ENCODE results near the gene RGS18.
"Not testable (repeated sequence)": the region's sequence is repeated elsewhere in the genome, so short reads cannot be mapped to it uniquely, and the experiment has no call there.

Gene RGS18, protein sequence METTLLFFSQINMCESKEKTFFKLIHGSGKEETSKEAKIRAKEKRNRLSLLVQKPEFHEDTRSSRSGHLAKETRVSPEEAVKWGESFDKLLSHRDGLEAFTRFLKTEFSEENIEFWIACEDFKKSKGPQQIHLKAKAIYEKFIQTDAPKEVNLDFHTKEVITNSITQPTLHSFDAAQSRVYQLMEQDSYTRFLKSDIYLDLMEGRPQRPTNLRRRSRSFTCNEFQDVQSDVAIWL

DNA sequence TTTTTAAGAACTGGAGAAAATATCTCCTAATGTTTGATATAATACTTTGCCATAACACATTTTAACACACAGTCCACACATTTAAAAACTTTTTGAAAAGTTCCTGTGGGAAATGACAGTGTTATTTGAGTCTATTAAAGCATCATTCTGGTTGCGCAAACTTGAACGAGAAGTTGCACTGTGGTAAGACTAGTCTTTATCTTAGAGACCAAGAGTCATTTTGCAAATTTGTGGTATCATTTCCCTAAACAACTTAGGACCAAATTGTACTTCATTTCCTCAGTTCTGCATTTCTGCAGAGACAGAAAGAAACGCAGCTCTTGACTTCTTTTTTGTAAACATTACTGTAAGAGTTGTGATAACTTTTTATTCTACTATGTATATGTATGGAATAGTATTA, at the start of gene RGS18:
TSS of gene RGS18 (plus strand) at position 282 of the 400 bp plus-strand sequence. CDS start 176 bp downstream, outside the sequence.
- DNase-seq (ENCODE audit: low spot score) = no peak

DNA sequence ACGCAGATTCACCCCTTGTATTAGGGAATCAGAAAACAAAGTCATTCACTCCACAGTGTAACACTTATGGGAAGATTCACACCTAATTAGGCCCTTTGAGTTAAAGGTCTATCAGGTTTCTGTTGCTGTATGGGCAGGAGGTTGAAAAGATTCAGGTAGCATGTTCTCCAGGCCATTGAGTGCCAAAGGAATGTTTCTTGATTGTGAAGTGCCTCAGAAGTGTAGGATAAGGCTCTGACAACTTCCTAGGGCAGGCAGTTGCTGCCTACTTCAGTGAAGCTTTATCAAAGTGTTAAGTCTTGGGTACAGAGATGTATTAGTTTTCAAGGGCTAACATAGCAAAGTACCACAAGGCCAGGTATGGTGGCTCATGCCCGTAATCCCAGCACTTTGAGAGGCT, 48.7 kb upstream of the RGS18 start:
- DNase-seq (ENCODE audit: low spot score) = no peak

DNA sequence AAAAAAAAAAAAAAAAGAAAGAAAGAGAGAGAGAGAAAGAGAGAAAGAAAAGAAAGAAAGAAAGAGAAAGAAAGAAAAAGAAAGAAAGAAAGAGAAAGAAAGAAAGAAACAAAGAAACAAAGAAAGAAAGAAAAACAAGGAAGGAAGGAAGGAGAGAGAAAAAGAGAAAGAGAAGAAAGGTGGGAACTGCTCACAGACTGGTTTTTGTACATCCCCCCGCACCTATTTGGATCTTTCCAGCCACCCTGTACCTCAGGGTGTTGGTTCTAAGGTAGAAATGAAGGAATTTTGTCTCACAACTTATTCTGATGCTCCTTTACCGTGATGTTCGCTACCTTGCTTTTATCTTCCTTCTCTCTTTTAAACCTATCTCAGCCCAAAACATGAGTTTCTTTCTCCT, 43.3 kb upstream of the RGS18 start:
- no peak for DNase-seq (ENCODE audit: low spot score)

DNA sequence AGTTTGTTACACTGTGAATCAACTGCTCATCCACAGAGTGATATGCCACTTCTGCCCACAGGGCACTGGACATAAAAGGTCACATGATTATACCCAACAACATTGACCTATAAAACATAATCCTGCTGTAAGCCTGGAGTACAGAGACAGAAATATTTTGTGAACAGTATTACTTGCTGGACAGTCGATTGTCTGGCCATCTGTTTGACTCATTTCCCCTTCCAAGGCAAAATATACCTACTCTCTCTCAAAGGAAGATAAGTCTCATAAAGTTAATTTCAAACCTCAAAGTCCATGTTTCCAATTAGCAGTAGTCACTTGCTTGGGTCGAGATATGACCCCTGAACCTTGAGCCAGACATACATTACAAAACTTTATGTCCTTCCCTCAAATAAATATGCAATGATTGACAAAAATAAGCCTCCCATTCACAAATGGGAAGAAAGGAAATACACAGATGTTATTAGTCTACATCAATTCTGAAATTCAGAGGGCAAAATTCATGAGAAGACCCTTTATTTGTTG, 39.3 kb upstream of the RGS18 start:
- no peak for DNase-seq (ENCODE audit: low spot score)

DNA sequence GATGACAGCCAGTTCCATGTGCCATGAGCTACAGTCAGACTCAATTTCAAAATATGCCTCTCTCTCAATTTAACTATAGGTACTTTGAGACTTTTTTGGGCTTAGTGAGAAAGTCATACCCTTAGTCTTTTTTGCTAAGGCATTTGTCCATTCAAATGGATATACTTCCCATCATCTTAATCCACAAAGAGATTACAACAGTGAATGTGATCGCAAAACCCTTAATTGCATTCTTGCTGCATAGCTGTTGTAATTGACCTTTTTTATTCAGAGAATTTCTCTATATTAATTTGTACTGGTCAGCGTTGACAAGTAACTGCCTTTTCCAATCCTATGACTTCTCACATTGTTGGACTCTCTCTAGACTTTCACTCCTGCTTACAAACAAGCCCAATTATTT, 38.6 kb upstream of the RGS18 start:
- no peak for DNase-seq (ENCODE audit: low spot score)

DNA sequence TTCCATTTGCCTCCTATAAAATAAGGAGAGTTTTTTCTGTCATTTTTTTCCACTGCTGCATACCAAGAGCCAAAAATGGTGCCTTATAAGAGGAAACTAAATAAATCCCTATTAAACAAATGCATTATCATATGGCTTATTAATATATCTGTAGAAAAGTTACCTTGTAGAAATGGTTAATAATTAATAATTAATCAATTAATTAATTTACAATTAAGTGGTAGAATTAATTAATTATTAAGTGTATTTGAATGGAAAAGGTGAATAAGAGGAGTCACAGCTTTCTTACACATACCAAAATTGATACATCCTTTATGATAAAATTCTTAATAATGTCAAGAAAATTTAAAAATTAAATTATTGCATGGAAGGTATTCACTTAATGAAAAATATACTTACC, 35.6 kb upstream of the RGS18 start:
- no peak for DNase-seq (ENCODE audit: low spot score)

DNA sequence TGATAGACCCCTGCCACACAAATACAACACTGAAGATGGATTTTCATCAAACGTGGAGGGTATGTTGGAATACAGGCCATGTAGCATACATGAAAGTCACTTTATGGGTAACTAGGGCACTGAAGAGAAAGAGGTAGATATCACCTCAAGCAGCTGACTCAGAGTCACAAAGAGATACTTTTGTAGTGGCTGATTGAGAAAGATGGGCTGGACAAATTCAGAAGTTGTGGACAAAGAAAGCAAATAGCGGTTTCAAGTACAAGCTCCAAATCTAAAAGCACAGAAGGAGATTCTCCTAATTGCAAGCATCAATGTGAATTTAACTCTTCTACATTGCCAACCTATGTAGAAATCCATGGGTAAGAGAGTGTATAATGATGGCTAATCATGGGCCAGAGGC, 35.0 kb upstream of the RGS18 start:
- DNase-seq (ENCODE audit: low spot score) = no peak

DNA sequence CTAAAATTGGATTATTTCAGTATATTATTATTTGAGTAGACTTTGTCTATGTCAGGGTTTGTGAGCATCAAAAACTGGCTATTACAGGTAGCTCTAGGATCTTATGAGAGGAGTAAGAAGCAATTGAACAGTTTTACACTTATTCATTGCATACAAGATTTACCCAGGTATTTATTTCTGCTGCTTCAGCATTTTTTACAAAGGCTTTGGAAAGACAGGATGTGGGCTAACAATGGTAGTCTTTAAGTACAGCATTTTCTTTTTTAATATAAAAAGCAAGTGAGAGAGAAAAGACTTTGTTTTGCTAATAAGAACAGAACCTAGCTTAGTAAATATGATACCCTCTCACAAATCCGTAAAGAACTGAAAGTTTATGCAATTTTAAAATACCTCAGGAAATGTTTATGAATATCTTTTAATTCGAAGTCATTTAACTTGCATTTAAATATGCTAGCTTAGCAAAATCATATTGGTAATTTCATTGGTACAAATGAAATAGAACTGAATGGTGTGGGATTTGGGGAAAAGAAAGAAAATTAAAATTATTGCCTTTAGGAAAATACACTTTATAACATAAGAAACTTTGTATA, 32.1 kb upstream of the RGS18 start:
- DNase-seq (ENCODE audit: low spot score) = no peak

DNA sequence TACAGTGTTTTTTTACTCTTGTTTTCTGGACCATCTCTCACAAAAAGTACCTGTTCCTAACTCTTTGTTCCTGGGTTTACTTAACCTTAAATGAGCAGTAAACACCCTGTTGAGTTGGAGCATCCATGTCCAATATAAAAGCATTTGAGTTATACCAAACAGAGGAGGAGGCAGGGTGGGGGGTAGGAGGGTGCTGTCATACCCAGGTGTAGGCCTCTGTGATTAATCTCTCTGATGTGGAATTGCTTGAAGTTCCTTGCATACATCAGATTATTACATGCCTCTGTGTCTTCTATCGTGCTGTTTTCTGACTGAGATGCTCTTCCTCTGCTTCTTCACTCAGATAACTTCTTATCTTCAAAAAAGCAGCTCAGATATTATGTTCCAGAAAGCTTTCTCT, 28.1 kb upstream of the RGS18 start:
- DNase-seq (ENCODE audit: low spot score) = no peak

DNA sequence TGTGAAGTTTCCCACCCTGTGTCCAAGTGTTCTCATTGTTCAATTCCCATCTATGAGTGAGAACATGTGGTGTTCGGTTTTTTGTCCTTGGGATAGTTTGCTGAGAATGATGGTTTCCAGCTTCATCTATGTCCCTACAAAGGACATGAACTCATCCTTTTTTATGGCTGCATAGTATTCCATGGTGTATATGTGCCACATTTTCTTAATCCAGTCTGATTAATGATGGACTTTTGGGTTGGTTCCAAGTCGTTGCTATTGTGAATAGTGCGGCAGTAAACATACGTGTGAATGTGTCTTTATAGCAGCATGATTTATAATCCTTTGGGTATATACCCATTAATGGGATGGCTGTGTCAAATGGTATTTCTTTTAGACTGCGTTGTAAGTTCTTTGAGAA, 27.4 kb upstream of the RGS18 start:
- DNase-seq (ENCODE audit: low spot score) = not testable (repeated sequence)

DNA sequence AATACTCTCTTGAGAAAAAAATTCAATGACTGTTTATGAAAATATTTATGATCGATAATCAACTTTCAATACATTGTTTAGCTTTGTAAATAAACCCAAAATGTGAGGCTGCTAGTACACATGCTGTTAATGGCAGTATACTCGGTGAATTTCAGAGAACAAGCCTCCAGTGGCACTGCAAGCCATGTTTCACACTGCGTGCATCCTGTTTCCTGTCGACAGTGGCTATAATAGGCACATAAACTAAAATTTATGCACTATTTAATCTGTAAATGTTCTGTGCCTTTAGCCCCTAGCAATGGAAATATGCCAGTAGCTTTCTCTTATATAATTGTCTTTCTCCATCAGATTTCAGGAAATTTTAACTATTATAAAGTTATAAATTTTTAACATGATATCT, 26.3 kb upstream of the RGS18 start:
- no peak for DNase-seq (ENCODE audit: low spot score)

DNA sequence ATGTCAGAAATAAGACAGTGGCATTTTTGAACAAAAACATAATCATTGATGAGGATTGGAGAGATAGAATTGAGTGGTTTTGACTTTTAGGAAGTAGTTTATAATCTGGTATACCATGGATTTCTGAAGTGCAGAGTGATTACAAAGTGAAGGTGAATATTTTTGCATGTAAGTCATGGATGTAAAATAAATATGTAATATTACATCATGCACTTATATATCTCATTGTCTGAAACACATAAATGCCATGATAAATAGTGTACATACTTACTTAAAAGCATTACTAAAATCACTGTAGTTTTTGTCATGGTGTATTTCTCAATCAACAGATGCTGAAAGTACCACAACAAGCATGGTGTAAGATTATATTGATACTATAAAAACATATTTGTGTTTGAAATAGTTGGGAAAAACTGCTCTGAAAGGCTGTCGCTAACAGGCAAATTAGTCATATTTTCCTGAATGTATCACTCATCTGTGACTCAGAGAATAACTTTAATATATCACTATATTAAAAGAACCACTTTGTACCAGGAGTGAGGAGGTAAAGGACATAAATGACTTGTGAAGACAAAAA, 24.8 kb upstream of the RGS18 start:
- no peak for DNase-seq (ENCODE audit: low spot score)

DNA sequence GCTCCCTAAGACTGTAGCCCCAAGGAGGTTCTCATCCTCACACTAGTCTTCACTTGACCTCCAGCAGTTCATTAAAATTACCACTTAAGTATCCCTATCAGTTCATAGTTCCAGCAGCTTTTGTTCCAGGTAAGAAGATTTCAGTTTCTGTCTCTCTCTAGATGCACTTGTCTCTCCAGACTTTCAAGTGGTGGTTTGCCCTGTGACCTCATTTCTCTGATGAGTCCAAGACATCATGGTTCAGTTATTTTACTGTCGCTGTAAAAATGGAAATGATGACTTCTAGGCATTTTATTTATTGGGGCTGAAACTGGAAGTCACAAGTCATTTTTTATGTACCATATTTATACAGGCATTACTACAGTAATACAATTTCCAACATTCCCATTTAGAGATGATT, 17.9 kb upstream of the RGS18 start:
- no peak for DNase-seq (ENCODE audit: low spot score)

DNA sequence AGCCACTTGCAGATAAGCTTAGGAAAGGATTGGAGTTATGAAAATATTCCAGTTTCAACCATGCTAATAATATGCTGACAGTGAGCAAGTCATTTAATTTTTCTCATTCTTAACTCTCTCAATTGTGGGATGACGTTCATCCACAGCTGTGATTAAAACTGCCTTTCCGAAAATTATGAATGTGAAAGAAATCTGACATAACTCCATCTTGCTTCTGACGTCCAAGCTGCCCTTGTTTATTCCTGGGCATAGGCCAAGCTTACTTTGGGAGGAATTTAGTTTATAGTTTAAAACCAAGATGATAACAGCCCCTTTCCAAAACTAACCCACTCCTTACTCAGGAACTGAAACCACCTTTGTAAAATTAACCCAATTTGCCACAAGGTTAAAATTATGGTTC, 11.0 kb upstream of the RGS18 start:
- no peak for DNase-seq (ENCODE audit: low spot score)

DNA sequence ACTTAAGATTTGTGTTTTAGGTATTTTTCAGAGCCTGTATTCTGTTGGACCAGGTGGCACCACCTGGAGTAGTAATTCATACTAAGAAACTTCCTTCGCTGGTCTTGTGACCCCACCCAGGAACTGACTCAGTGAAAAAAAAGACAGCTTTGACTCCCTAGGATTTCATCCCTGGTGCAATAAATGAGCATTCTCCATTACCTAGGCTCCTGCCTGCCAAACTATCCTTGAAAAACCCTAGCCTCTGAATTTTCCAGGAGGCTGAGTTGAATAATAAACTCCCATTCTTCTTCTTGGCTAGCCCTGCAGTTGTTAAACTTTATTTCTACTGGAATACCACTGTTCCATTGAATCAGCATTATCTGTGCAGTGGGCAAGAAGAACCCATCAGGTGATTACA, 10.6 kb upstream of the RGS18 start:
- DNase-seq (ENCODE audit: low spot score) = no peak

DNA sequence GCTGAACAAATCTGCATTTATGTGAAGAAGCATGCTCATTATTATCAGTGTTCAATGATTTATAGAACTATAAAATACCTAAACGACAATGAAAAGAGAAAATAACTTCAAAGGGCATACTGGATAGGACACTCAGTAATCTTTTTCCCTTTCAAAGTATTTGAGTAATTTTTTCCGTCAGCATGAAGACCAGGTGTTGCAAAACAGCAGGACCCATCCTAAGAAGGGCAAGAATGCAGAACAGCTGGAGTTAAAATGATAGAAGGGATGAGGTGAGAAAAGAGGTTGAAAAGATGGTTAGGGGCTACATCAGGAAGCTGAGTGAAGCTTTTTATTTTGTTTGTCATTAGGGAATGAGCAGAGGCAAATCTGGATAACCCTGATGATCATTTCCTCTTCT, 7.1 kb upstream of the RGS18 start:
- DNase-seq (ENCODE audit: low spot score) = no peak

DNA sequence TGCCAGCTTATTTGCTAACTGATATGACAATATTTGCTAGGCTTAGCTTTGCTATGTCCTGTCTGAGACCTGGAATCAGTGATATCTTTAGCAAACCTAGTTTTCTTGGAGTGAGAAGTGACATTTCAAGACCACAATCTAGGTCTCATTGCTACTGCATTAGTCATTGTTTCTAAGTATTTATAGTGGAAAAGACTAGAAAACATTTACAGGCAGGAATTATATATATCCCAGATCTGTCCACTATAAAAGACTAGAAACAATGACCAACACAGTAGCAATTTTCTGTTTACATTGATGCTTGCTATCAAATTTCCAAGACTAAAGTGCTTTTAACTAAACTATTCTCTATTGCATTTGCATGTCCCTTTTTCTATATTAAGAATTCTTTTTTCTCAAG, 5.0 kb upstream of the RGS18 start:
- no peak for DNase-seq (ENCODE audit: low spot score)

DNA sequence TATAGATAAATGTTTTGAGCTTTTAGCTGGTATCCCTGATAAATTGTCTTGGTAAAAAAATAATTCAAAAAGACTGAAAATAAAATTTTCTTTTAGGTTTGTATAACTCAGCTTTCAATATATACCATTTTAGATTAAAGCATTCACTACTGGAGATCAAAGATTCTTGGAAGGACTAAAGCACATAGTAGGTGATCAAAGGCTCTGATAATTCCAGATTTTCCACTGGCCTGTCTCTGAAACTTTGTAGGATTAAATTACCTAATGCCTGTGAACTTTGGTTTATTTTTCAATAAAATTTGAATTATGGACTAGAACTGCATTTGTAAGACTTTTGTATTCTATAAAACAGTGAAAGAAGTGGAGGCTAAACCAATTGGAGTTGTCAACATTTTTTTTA, 1.2 kb upstream of the RGS18 start:
- no peak for DNase-seq (ENCODE audit: low spot score)

DNA sequence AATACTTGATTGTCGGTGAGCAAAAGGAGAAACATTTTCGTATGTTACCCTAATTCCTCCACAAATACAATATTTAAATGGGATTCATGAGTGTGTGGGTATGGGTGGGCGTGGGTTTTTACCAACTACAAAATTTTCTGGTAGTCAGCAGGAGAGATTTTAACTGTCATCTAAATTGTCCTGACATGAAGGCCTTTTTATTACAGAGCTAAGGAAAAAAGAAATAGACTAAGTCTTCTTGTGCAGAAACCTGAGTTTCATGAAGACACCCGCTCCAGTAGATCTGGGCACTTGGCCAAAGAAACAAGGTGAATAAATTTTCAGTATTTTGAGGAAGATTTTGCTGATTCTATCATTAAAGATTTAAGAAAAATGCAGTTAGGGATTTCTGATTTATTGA, 752 bp downstream of the RGS18 start:
- DNase-seq (ENCODE audit: low spot score) = no peak

DNA sequence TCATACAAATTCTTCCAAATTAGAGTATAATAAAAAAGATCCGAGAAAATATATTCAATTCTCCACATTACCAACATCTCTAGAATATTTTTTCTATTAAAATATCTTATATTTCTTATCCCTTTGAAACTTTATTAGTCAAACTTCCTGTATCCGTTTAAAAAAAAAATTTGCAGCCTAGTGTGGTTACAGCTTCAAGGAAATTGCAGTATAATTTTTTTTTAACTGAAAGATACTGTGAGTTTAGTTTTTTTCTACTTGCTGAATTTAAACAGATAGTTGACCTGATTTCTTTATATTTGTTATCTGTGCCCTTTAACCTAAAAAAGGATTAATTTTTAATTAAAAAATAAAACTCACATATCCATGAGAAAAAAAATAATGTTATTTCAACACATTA, 1.5 kb downstream of the RGS18 start:
- no peak for DNase-seq (ENCODE audit: low spot score)

DNA sequence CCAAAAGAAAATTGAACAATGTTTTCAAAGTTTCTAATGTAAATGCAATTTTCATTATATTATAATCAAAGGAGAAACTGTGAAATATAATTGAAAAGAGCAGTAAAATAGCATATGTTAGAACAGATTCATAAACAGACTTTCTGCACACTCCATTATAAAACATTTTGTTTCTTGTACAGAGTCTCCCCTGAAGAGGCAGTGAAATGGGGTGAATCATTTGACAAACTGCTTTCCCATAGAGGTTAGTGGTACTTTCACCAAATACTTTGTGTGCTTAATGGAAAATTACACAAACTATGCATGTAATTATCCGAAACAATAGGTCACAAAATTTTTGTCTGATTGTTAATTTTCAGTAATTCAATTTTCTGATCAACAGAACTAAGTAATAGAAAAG, 1.9 kb downstream of the RGS18 start:
- DNase-seq (ENCODE audit: low spot score) = no peak

DNA sequence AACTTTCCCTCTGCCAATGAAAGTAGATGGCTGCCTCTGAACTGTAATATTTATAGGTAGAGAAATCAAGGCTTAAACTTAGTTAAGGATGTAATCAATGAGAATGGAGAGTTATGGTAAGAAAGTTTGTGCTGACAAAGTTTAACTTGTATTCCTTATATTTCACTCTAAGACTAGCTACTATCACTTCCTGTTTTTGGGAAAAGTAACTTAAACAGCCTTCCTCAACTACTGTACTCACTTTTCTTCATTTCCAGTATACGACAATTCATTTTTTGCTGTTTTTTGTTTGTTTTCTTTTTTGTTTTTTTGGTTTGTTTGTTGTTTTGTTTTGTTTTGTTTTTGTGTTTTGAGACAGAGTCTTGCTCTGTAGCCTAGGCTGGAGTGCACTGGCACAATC, 3.7 kb downstream of the RGS18 start:
- no peak for DNase-seq (ENCODE audit: low spot score)

DNA sequence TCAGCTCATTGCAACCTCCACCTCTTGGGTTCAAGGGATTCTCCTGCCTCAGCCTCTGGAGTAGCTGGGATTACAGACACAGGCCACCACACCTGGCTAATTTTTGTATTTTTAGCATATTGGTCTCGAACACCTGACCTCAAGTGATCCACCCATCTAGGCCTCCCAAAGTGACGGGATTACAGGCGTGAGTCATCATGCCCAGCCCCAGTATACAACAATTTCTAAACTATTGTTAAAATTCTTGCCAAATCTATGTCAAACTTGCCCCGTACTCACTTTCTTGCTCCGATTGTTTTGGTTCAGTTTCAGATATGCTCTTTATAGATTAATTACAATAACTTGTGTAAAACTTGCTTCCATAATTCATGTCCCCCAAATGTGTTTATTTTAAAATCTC, 4.1 kb downstream of the RGS18 start:
- no peak for DNase-seq (ENCODE audit: low spot score)

DNA sequence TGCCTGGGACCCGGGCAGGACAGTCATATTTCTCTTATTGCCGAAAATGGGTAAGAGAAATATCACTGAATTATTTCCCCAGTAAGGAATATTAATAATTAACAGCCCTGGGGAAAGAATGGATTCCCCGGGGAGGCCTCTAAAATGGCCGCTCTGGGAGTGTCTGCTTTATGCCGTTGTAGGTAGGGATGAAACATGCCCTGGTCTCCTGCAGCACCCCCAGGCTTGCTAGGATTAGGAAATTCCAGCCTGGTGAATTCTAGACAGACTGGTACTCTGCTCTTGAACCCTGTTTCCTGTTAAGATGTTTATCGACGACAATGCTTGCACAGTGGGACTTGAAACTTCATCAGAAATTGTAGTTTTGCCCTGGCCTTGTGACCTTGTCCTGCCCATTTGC, 6.7 kb downstream of the RGS18 start:
- DNase-seq (ENCODE audit: low spot score) = not testable (repeated sequence)

Data from LoVo (cell line).